Liver (tissue), 9 donors: ENCODE results near the gene STK17A. TPM values are rescaled to one million over a fixed set of nuclear protein-coding genes. Genes with fewer than 3 reads are reported as not detected.
A peak's percentile ranks its signal among the peaks of the same experiment; 100 is the strongest.

Experiments
- DNase-seq: peaks from one replicate; pipeline ENCODE4 v3.0.0-alpha.2; 2017; ENCODE audit warnings: low spot score
- H3K27ac ChIP-seq, 2 donors: one replicate each; pipeline ENCODE4 v1.7.0; 2013; ENCODE audit warnings: inconsistent platforms in 2 of 2, low read length in 2 of 2, control low read depth in 1 of 2, low read depth in 1 of 2, mild to moderate bottlenecking in 1 of 2
- H3K27me3 ChIP-seq, 4 donors: one replicate each; pipeline versions ENCODE4 v1.6.1 to v1.7.0; 2013; ENCODE audit warnings: low read length in 3 of 4, inconsistent platforms in 1 of 4, mild to moderate bottlenecking in 1 of 4, moderate library complexity in 1 of 4; ENCODE audit not compliant: control insufficient read depth in 4 of 4, insufficient read depth in 4 of 4
- H3K36me3 ChIP-seq, 4 donors: one replicate each; pipeline versions ENCODE4 v1.6.1 to v1.7.0; 2013; ENCODE audit warnings: low read length in 3 of 4, mild to moderate bottlenecking in 3 of 4, low read depth in 1 of 4, moderate library complexity in 1 of 4; ENCODE audit not compliant: control insufficient read depth in 4 of 4, insufficient read depth in 3 of 4
- H3K4me1 ChIP-seq, 4 donors: one replicate each; pipeline versions ENCODE4 v1.6.1 to v1.7.0; 2013; ENCODE audit warnings: low read length in 3 of 4, mild to moderate bottlenecking in 3 of 4, moderate library complexity in 1 of 4; ENCODE audit not compliant: control insufficient read depth in 4 of 4, insufficient read depth in 4 of 4
- H3K4me3 ChIP-seq, 3 donors: one replicate each; pipeline versions ENCODE4 v1.6.1 to v1.7.0; 2013; ENCODE audit warnings: low read length in 3 of 3, control low read depth in 1 of 3, low read depth in 1 of 3, mild to moderate bottlenecking in 1 of 3
- H3K9ac ChIP-seq, 2 donors: one replicate each; pipeline ENCODE4 v1.7.0; 2013; ENCODE audit warnings: low read length in 2 of 2, mild to moderate bottlenecking in 2 of 2, moderate library complexity in 2 of 2, control low read depth in 1 of 2, low read depth in 1 of 2
- H3K9me3 ChIP-seq, 4 donors: one replicate each; pipeline versions ENCODE4 v1.6.1 to v1.7.0; 2013; ENCODE audit warnings: low read length in 3 of 4; ENCODE audit not compliant: control insufficient read depth in 4 of 4
- EGR1 ChIP-seq, 2 donors: IDR thresholded peaks; 2 replicates each; pipeline ENCODE4 v1.6.1; 2016 to 2018; ENCODE audit warnings: antibody characterized with exemption in 2 of 2, low read depth in 2 of 2
- FOXA1 ChIP-seq: IDR thresholded peaks from 2 replicates; pipeline ENCODE4 v1.6.1; 2016; ENCODE audit warnings: antibody characterized with exemption
- FOXA2 ChIP-seq: IDR thresholded peaks from 2 replicates; pipeline ENCODE4 v1.6.1; 2016; ENCODE audit warnings: antibody characterized with exemption
- GABPA ChIP-seq, 2 donors: IDR thresholded peaks in 1 of 2; conservative IDR thresholded peaks in 1 of 2; 2 replicates each; pipeline ENCODE4 v1.6.1; 2016; ENCODE audit warnings: antibody characterized with exemption in 2 of 2, mild to moderate bottlenecking in 1 of 2, moderate library complexity in 1 of 2
- HNF4A ChIP-seq, 2 donors: conservative IDR thresholded peaks; 2 replicates each; pipeline ENCODE4 v1.6.1; 2016; ENCODE audit warnings: antibody characterized with exemption in 2 of 2, mild to moderate bottlenecking in 2 of 2
- JUND ChIP-seq, 2 donors: IDR thresholded peaks; 2 replicates each; pipeline ENCODE4 v1.6.1; 2016; ENCODE audit warnings: antibody characterized with exemption in 2 of 2
- NR2F2 ChIP-seq: IDR thresholded peaks from 2 replicates; pipeline ENCODE4 v1.6.1; 2016; ENCODE audit warnings: antibody characterized with exemption
- RXRA ChIP-seq, 2 donors: IDR thresholded peaks; 2 replicates each; pipeline ENCODE4 v1.6.1; 2017 to 2018; ENCODE audit warnings: antibody characterized with exemption in 2 of 2, mild to moderate bottlenecking in 1 of 2
- SP1 ChIP-seq: IDR thresholded peaks from 2 replicates; pipeline ENCODE4 v1.6.1; 2018; ENCODE audit warnings: antibody characterized with exemption, mild to moderate bottlenecking
- TAF1 ChIP-seq: conservative IDR thresholded peaks from 2 replicates; pipeline ENCODE4 v1.6.1; 2016; ENCODE audit warnings: antibody characterized with exemption, mild to moderate bottlenecking
- YY1 ChIP-seq: IDR thresholded peaks from 2 replicates; pipeline ENCODE4 v1.6.1; 2016; ENCODE audit warnings: antibody characterized with exemption, mild to moderate bottlenecking
- WGBS: extraction: QIAGEN DNeasy Blood & Tissue Kit; methylation state at CpG from one replicate; pipeline ENCODE4 v1.1.7; 2013; 5-methylcytosine and 5-hydroxymethylcytosine counted together
- polyA plus RNA-seq, 2 donors: library from polyadenylated mRNA; stranded (reverse) in 1 of 2; unstranded in 1 of 2; fragments of 200-250 nt in 1 of 2; fragments of >200 nt in 1 of 2; fragmentation: Nextera tagmentation in 1 of 2; extraction: Ambion mirVana in 1 of 2; gene quantifications; one replicate each; pipeline versions ENCODE4 v1.2.1 to v1.2.3, GENCODE V29; 2013 to 2015
- total RNA-seq, 2 donors: library from RNA; depleted of rRNA; stranded (reverse); fragments of >200 nt; gene quantifications; one replicate each; pipeline ENCODE4 v1.2.3, GENCODE V29; 2014
- TF ChIP-seq, protein P1 (sequence below): IDR thresholded peaks from 2 replicates; pipeline ENCODE4 v1.6.1; 2016; ENCODE audit warnings: antibody characterized with exemption
- TF ChIP-seq, protein P2 (sequence below): IDR thresholded peaks from 2 replicates; pipeline ENCODE4 v1.6.1; 2016; ENCODE audit warnings: antibody characterized with exemption
- donor health status: healthy.
- donor health status: healthy.
- donor health status: healthy.
- donor health status: healthy.
- donor health status: healthy.

The STK17A gene
- total and polyA plus RNA-seq, 4 donors, result 3.0 to 18.2 (median 7.2) TPM

DNA sequence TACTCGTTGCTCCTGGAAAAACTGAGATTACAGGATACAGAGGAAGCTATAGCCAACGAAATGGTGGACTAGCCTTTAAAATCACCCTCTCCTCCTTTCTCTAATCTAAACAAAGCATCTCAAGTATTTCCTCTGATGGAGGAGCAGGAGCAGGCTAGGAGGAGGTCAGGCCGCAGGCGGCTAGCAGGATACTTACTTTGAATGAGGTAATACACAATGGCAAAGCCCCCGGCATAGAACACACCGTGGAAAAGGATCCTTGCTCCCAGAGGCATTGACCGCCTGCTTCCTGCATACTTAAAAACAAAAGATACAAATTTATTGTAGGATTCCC, 64.4 kb downstream of the STK17A start:
- no peak for DNase-seq
- peak overlapping the region in 1 of 2 donors; percentile 24 for H3K9ac ChIP-seq
- peaks cover 0 to 8% (median 4%) of the 10 kb centered on the region in 4 donors for H3K4me1 ChIP-seq
- H3K27ac ChIP-seq, result peak overlapping the region; percentile 78
- H3K4me3 ChIP-seq, result no peak overlapping the region
- 72% methylated on average over 7 of the region's 7 CpGs for WGBS
- TF ChIP-seq, protein P1, sequence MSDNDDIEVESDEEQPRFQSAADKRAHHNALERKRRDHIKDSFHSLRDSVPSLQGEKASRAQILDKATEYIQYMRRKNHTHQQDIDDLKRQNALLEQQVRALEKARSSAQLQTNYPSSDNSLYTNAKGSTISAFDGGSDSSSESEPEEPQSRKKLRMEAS, result no peak
- TF ChIP-seq GABPA (IDR thresholded peaks at IDR 0.05 in 1 of 2, conservative IDR thresholded peaks at IDR 0.05 in 1 of 2) (no peak), JUND (IDR thresholded peaks at IDR 0.05) (no peak), YY1 (no peak), NR2F2 (no peak), SP1 (no peak), HNF4A (conservative IDR thresholded peaks at IDR 0.05) (no peak), FOXA2 (no peak), FOXA1 (no peak), EGR1 (IDR thresholded peaks at IDR 0.05; ENCODE audit: low read depth in 2 of 2) (no peak), TAF1 (no peak)
- TF ChIP-seq, protein P2, sequence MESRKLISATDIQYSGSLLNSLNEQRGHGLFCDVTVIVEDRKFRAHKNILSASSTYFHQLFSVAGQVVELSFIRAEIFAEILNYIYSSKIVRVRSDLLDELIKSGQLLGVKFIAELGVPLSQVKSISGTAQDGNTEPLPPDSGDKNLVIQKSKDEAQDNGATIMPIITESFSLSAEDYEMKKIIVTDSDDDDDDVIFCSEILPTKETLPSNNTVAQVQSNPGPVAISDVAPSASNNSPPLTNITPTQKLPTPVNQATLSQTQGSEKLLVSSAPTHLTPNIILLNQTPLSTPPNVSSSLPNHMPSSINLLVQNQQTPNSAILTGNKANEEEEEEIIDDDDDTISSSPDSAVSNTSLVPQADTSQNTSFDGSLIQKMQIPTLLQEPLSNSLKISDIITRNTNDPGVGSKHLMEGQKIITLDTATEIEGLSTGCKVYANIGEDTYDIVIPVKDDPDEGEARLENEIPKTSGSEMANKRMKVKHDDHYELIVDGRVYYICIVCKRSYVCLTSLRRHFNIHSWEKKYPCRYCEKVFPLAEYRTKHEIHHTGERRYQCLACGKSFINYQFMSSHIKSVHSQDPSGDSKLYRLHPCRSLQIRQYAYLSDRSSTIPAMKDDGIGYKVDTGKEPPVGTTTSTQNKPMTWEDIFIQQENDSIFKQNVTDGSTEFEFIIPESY, result no peak
- no peaks in the 10 kb centered on the region for H3K9me3 ChIP-seq
- no peaks in the 10 kb centered on the region for H3K27me3 ChIP-seq
- peaks cover 2 to 15% (median 8%) of the 10 kb centered on the region in 4 donors for H3K36me3 ChIP-seq

DNA sequence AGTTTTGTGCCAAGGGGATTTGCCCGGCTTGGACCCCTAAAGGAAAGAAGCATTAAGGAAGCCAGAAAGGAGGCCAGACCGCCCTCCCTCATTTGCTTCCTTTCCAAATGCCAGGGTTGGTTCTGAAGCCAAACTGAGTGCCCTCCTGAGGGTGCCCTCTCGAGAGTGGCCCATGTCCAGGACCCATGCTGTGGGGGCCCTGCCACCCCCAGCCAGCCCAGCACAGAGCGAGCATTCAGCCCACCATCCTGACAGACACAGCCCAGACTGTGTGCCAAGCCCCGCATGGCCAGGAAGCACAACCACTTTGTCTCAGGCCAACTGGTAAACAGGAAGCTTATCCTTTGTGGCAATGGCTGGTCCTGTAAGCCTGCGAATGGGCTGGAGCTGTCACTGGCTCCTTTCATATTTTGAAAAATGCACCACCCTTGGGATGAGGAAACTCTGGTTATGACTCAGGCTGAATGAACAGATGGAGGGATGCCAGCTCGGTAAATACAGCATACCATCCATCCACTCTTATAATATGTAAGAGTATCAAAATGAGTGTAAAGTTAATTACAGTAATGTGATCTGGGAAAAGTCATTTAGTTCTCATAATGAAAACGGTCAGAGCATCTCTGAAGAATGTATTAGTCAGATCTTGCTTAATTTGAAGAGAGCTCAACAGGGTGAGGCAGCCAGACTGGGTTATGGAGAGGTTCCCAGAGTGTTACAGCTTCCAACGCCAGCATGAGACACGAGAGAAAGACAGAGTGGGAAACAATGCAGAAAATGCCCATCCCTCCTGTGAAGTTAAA, 65.0 kb downstream of the STK17A start:
- TF ChIP-seq RXRA (IDR thresholded peaks at IDR 0.05) (no peak), NR2F2 (peak; percentile 59), JUND (IDR thresholded peaks at IDR 0.05) (peak; percentile 60 to 65)
- Histone ChIP-seq H3K9me3 (no peaks in the 10 kb centered on the region), H3K4me1 (peaks cover 0 to 8% (median 4%) of the 10 kb centered on the region in 4 donors), H3K27ac (peak overlapping the region; percentile 78), H3K4me3 (no peak overlapping the region), H3K36me3 (peaks cover 2 to 14% (median 8%) of the 10 kb centered on the region in 4 donors), H3K27me3 (no peaks in the 10 kb centered on the region), H3K9ac (peak overlapping the region in 1 of 2 donors; percentile 24)
- DNase-seq, result no peak
- WGBS, result 63% methylated on average over 10 of the region's 10 CpGs

DNA sequence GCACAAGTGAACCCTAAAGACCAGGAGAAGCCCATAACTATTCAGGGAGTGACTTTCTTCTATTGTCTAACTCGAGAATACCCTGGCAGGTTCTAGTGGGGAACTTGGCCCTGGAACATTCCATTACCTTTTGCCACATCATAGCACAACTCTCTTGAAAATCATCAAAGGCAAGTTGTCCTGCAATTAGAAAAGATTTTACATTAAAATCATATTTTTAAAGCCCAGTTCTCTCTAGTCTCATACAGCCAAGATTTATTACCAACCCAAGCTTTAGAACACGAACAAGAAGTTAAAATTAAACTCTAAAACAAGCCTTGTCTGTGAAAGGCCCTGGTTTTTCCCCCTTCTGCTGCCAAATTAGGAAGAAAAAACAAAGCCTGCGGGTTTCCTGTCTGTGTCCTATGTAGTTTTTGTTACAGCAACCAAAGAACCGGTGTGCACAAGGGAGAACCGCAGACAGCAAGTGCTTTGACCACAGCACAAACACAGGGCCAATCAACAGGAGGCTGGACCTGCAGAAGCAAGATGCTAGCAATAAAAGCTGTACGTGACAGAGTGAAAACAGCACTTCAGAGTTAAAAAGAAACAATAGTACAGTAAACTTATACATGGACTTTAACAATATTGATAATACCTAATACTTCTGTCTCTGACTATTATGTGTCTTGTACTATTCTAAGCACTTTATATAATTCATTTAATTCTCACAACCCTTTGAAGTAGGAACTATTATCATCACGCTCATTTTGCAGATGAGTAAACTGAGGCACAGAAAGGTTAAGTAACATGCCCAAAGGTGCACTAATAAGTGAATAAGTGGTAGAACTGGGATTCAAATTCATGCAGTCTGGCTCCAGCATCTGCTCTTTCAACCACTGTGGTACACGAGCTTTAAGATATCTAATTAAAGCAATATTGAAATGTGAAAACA, 65.8 kb downstream of the STK17A start:
- Histone ChIP-seq H3K9me3 (no peaks in the 10 kb centered on the region), H3K27ac (peak overlapping the region; percentile 78), H3K36me3 (peaks cover 2 to 9% (median 7%) of the 10 kb centered on the region in 4 donors), H3K27me3 (no peaks in the 10 kb centered on the region), H3K9ac (no peak overlapping the region), H3K4me3 (no peak overlapping the region), H3K4me1 (peaks cover 0 to 8% (median 4%) of the 10 kb centered on the region in 4 donors)
- TF ChIP-seq TAF1, result no peak
- peak; percentile 10 for TF ChIP-seq SP1
- no peak for DNase-seq
- WGBS, result 56% methylated on average over 8 of the region's 8 CpGs
